PC-3 (cell line): ENCODE measurements around the gene HOXB7. TPM values are rescaled to one million over a fixed set of nuclear protein-coding genes. Genes with fewer than 3 reads are reported as not detected.

Experiments used
- ATAC-seq: fragments of 200-7000 bp; cut with Tn5 transposase; 2 replicates; pipeline ENCODE4 v1.9.1; 2020; ENCODE audit warnings: mild to moderate bottlenecking, moderate library complexity
- BruUV-seq: library from RNA; stranded (reverse); fragments of 400-500 nt; replicated peaks from 2 replicates; lab custom pipeline; 2021; lab: Mats Ljungman, UMichigan
- CTCF ChIA-PET: fragments of 300-600 bp; sonication (Branson Sonifier 250); formaldehyde crosslinking; loops from one replicate; lab custom pipeline; 2022; ENCODE audit warnings: antibody characterized with exemption; lab: Charles Lee
- POLR2A ChIA-PET: fragments of 300-600 bp; sonication (Branson Sonifier 250); formaldehyde crosslinking; loops from one replicate; lab custom pipeline; 2022; ENCODE audit warnings: antibody characterized with exemption; ENCODE audit not compliant: unreplicated experiment; lab: Charles Lee
- DNase-seq: peaks from one replicate; pipeline ENCODE4 v3.0.0-alpha.2; 2015
- H2AFZ ChIP-seq: fragments of 300-600 bp; sonication (generic); 2 replicates; pipeline ENCODE4 v1.6.0; 2016; ENCODE audit warnings: antibody characterized with exemption, low read length
- H3F3A ChIP-seq: fragments of 300-600 bp; sonication (generic); one replicate; pipeline ENCODE4 v1.6.0; 2017; ENCODE audit warnings: antibody characterized with exemption, low read length, control low read depth, mild to moderate bottlenecking; ENCODE audit not compliant: unreplicated experiment
- H3K27ac ChIP-seq: fragments of 300-600 bp; sonication (generic); 2 replicates; pipeline ENCODE4 v1.5.1; 2016; ENCODE audit warnings: mild to moderate bottlenecking, low read length
- H3K27me3 ChIP-seq: fragments of 300-600 bp; sonication (generic); 2 replicates; pipeline ENCODE4 v1.6.1; 2016; ENCODE audit warnings: low read length, mixed read lengths
- H3K36me3 ChIP-seq: fragments of 300-600 bp; sonication (generic); 2 replicates; pipeline ENCODE4 v1.6.1; 2016; ENCODE audit warnings: low read depth, mixed run types, low read length, mixed read lengths
- H3K4me1 ChIP-seq: fragments of 300-600 bp; sonication (generic); 2 replicates; pipeline ENCODE4 v1.5.1; 2016; ENCODE audit warnings: low read length; ENCODE audit not compliant: insufficient read depth
- H3K4me2 ChIP-seq: fragments of 300-600 bp; sonication (generic); 2 replicates; pipeline ENCODE4 v1.6.0; 2016; ENCODE audit warnings: low read length
- H3K4me3 ChIP-seq: fragments of 300-600 bp; sonication (generic); 2 replicates; pipeline ENCODE4 v1.5.1; 2016; ENCODE audit warnings: mild to moderate bottlenecking, low read length, mixed read lengths
- H3K79me2 ChIP-seq: fragments of 300-600 bp; sonication (generic); 2 replicates; pipeline ENCODE4 v1.6.1; 2017; ENCODE audit warnings: low read length, mixed read lengths
- H3K9ac ChIP-seq: fragments of 300-600 bp; sonication (generic); 2 replicates; pipeline ENCODE4 v1.6.0; 2016; ENCODE audit warnings: mild to moderate bottlenecking, low read length
- H3K9me2 ChIP-seq: fragments of 300-600 bp; sonication (generic); replicated peaks from 2 replicates; pipeline ENCODE4 v1.6.1; 2016; ENCODE audit warnings: mixed run types, low read length, mixed read lengths
- H3K9me3 ChIP-seq: fragments of 300-600 bp; sonication (generic); 2 replicates; pipeline ENCODE4 v1.6.1; 2016; ENCODE audit warnings: low read length, mixed read lengths
- H4K20me1 ChIP-seq: fragments of 300-600 bp; sonication (generic); 2 replicates; pipeline ENCODE4 v1.6.1; 2016; ENCODE audit warnings: low read length, mixed read lengths
- EZH2 ChIP-seq: fragments of 300-600 bp; sonication (generic); IDR thresholded peaks from one replicate; pipeline ENCODE4 v1.6.1; 2017; ENCODE audit warnings: antibody characterized with exemption, mild to moderate bottlenecking, low read length; ENCODE audit not compliant: unreplicated experiment
- EZH2phosphoT487 ChIP-seq: fragments of 300-600 bp; sonication (generic); IDR thresholded peaks from 2 replicates; pipeline ENCODE4 v1.6.1; 2018; ENCODE audit warnings: mild to moderate bottlenecking, antibody characterized with exemption, low read length, borderline replicate concordance
- intact Hi-C: fragments of 100-400 bp; cut with micrococcal nuclease; formaldehyde crosslinking; loops from 2 replicates; pipeline ENCODE4 v1.9.0; 2023
- total RNA-seq: library from RNA; depleted of rRNA; stranded (reverse); fragments of >200 nt; gene quantifications from 2 replicates; pipeline ENCODE4 v1.2.3, GENCODE V29; 2014
- TF ChIP-seq, protein P1 (sequence below): fragments of 300-600 bp; sonication (generic); conservative IDR thresholded peaks from 2 replicates; pipeline ENCODE4 v1.5.1; 2017; ENCODE audit warnings: antibody characterized with exemption, low read depth, mild to moderate bottlenecking, low read length

HOXB7 gene
- total RNA-seq, 1 experiment from 2014 or later, result not detected

DNA sequence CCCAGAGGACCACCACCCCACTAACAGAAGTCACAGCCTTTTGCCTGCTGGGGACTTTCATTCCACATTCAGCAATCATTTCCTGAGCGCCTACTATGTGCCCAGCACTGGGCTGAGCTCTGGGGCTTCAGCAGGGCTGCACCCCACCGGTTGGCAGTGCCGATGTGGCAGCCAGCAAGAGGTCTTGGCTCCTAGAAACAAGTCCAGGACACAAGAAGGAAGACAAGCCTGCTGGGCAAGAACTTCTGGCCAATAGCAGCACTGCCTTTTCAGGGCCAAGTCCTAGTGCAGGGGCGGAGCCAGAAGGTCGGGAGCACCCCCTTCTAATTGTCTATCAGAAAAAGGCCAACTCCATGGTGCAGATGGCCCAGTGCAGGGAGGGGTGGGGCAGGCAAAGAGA lies 28.3 kb upstream of the HOXB7 start:
- Histone ChIP-seq H2AFZ (no peak overlapping the region), H3K27me3 (no peaks in the 10 kb centered on the region), H3K9me3 (no peaks in the 10 kb centered on the region), H3K36me3 (no peaks in the 10 kb centered on the region), H3K4me1 (peaks cover 13% of the 10 kb centered on the region; the same call in 1 of the 2 replicates), H3K27ac (no peak overlapping the region), H3K79me2 (no peaks in the 10 kb centered on the region), H3K4me2 (no peak overlapping the region), H3K9me2 (no peaks in the 10 kb centered on the region), H3F3A (no peaks in the 10 kb centered on the region), H3K9ac (no peak overlapping the region), H3K4me3 (no peak overlapping the region), H4K20me1 (no peaks in the 10 kb centered on the region)
- intact Hi-C loops, result no loop called here
- ChIA-PET CTCF (no interaction called here), POLR2A (no interaction called here)
- no TSS peak for BruUV-seq
- ATAC-seq (no peak), DNase-seq (no peak)
- TF ChIP-seq EZH2phosphoT487, result no peak
- no peak for TF ChIP-seq EZH2
- TF ChIP-seq, protein P1, sequence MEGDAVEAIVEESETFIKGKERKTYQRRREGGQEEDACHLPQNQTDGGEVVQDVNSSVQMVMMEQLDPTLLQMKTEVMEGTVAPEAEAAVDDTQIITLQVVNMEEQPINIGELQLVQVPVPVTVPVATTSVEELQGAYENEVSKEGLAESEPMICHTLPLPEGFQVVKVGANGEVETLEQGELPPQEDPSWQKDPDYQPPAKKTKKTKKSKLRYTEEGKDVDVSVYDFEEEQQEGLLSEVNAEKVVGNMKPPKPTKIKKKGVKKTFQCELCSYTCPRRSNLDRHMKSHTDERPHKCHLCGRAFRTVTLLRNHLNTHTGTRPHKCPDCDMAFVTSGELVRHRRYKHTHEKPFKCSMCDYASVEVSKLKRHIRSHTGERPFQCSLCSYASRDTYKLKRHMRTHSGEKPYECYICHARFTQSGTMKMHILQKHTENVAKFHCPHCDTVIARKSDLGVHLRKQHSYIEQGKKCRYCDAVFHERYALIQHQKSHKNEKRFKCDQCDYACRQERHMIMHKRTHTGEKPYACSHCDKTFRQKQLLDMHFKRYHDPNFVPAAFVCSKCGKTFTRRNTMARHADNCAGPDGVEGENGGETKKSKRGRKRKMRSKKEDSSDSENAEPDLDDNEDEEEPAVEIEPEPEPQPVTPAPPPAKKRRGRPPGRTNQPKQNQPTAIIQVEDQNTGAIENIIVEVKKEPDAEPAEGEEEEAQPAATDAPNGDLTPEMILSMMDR, result no peak

DNA sequence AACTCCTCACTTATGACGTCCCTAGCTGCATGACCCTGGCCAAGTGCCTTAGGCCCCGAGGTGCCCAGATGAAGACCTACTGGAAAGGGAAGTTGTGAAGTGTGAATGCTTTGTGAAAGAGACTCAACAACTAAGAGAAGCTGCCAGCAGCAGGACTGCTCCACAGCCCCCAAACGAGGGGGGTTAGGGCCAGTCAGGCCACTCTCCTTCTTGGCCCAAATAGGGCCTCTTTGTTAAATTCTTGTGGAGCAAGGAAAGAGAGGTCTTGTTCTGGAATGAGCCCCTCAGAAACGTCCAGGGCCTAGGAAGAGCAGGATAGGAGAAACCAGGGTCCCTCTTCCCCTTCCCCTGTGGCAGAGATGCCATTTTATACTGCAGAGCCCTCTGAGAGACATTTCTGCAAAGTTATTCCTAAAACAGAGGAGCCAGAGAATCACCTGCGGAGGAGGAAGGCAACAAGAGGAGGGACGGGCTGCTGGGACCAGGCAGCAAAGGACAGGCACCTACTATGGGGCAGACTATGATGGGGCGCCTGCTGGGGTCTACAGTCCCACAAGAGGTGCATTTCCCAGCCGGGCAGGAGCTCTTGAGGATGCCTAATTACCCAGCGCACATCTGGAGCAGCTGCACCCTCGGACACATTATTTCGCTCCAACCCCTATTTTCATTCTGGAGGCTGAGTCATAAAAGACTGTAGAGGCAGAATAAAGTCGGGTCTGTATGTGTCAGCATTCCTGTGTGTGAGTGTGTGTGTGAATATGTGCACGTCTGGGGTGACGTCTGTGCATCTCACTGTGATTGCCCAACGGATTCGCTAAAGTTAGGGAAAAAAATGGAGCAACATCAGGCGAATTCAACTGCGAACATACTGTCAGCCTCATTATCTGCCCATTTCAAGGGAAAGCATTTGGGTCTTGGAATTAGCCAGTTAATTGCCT lies 26.8 kb upstream of the HOXB7 start:
- ChIA-PET POLR2A (no interaction called here), CTCF (interaction anchor here (1.2 kb wide), 2 partner anchors 34 to 241 kb away, joined by 10 to 11 read pairs; no protein-coding TSS in a partner anchor)
- Histone ChIP-seq H3K9me2 (no peaks in the 10 kb centered on the region), H3K9ac (no peak overlapping the region), H3K27me3 (no peaks in the 10 kb centered on the region; the same call in 1 of the 2 replicates), H3K36me3 (no peaks in the 10 kb centered on the region), H3F3A (no peaks in the 10 kb centered on the region), H3K27ac (no peak overlapping the region), H4K20me1 (no peaks in the 10 kb centered on the region), H3K4me1 (peaks cover 13% of the 10 kb centered on the region; the same call in 1 of the 2 replicates), H3K4me3 (no peak overlapping the region), H3K9me3 (no peaks in the 10 kb centered on the region), H2AFZ (no peak overlapping the region), H3K4me2 (0 out of 2 replicates have a peak overlapping the region, but pooled peaks have one; percentile 23), H3K79me2 (no peaks in the 10 kb centered on the region)
- ATAC-seq (peak; percentile 34), DNase-seq (peak; percentile 76)
- intact Hi-C loops, result no loop called here
- TF ChIP-seq EZH2, result no peak
- TF ChIP-seq EZH2phosphoT487, result no peak
- TF ChIP-seq, protein P1, result no peak
- no TSS peak for BruUV-seq
